ENCODE measurements around the gene KRT86.
"Not testable (repeated sequence)": the region's sequence is repeated elsewhere in the genome, so short reads cannot be mapped to it uniquely, and the experiment has no call there.

Gene KRT86

GRCh38 chr12:52238916-52239646 lies 35.4 kb upstream of the KRT86 start:
- DNase-seq = no peak

GRCh38 chr12:52239767-52240166 lies 34.7 kb upstream of the KRT86 start:
- no peak for DNase-seq

- not testable (repeated sequence) for DNase-seq
Observed at GRCh38 chr12:52240247-52240646, 34.2 kb upstream of the KRT86 start.

- no peak for DNase-seq
Observed at GRCh38 chr12:52241205-52241842, 33.1 kb upstream of the KRT86 start.

- DNase-seq = no peak
Observed at GRCh38 chr12:52242442-52243258, 31.8 kb upstream of the KRT86 start.

GRCh38 chr12:52243259-52243855 lies 31.1 kb upstream of the KRT86 start:
- no peak for DNase-seq

- peak; percentile 91 for DNase-seq
Observed at GRCh38 chr12:52243856-52244614, 30.4 kb upstream of the KRT86 start.

GRCh38 chr12:52244615-52244994 lies 29.8 kb upstream of the KRT86 start:
- no peak for DNase-seq

- DNase-seq = no peak
Observed at GRCh38 chr12:52245259-52245961, 29.0 kb upstream of the KRT86 start.

GRCh38 chr12:52245962-52246569 lies 28.4 kb upstream of the KRT86 start:
- no peak for DNase-seq

- no peak for DNase-seq
Observed at GRCh38 chr12:52246720-52247621, 27.5 kb upstream of the KRT86 start.

- DNase-seq = no peak
Observed at GRCh38 chr12:52247622-52248540, 26.6 kb upstream of the KRT86 start.

GRCh38 chr12:52248541-52249461 lies 25.6 kb upstream of the KRT86 start:
- no peak for DNase-seq

- DNase-seq = no peak
Observed at GRCh38 chr12:52249511-52250047, 24.9 kb upstream of the KRT86 start.

- no peak for DNase-seq
Observed at GRCh38 chr12:52250048-52250990, 24.1 kb upstream of the KRT86 start.

- DNase-seq = no peak
Observed at GRCh38 chr12:52251367-52252051, 22.9 kb upstream of the KRT86 start.

Measured in inflammatory macrophage treated with lipopolysaccharide for 4 hours (primary cell).